Keratinocyte (primary cell): Measurements from ENCODE around the gene ATXN7L1. TPM values are rescaled to one million over a fixed set of nuclear protein-coding genes. Genes with fewer than 3 reads are reported as not detected.

Source experiments
- DNase-seq: peaks from one replicate; pipeline ENCODE4 v3.0.0-alpha.2; 2011; ENCODE audit warnings: low read depth, missing footprints, low spot score
- FAIRE-seq: peaks from 2 replicates; lab custom pipeline; 2011; peaks lifted over from hg19 to GRCh38; lab: Jason Lieb, UNC
- H2AFZ ChIP-seq: 2 replicates; pipeline ENCODE4 v1.6.0; 2012; ENCODE audit warnings: low read length, control low read depth, inconsistent platforms; ENCODE audit not compliant: control insufficient read depth
- H3K27ac ChIP-seq: 2 replicates; pipeline ENCODE4 v1.5.1; 2011; ENCODE audit warnings: low read length; ENCODE audit not compliant: control insufficient read depth, insufficient read depth
- H3K27me3 ChIP-seq: 3 replicates; pipeline ENCODE4 v1.6.0; 2011; ENCODE audit warnings: low read length; ENCODE audit not compliant: control insufficient read depth, insufficient read depth; ENCODE audit errors: extremely low read depth
- H3K36me3 ChIP-seq, 2 experiments: 2 replicates in 1 of 2; 3 replicates in 1 of 2; pipeline ENCODE4 v1.5.1; 2011; ENCODE audit warnings: low read length in 2 of 2, mild to moderate bottlenecking in 1 of 2; ENCODE audit not compliant: control insufficient read depth in 2 of 2, insufficient read depth in 2 of 2; ENCODE audit errors: extremely low read depth in 1 of 2
- H3K4me1 ChIP-seq: 3 replicates; pipeline ENCODE4 v1.5.1; 2011; ENCODE audit warnings: low read length; ENCODE audit not compliant: control insufficient read depth, insufficient read depth; ENCODE audit errors: extremely low read depth
- H3K4me2 ChIP-seq: 3 replicates; pipeline ENCODE4 v1.6.0; 2011; ENCODE audit warnings: low read depth, low read length; ENCODE audit not compliant: control insufficient read depth, insufficient read depth; ENCODE audit errors: extremely low read depth
- H3K4me3 ChIP-seq, 3 experiments: fragments of 200-600 bp in 1 of 3; sonication (generic) in 1 of 3; 2 replicates in 2 of 3; 3 replicates in 1 of 3; pipeline ENCODE4 v1.5.1; 2011 to 2016; ENCODE audit warnings: low read length in 3 of 3, mild to moderate bottlenecking in 3 of 3, control low read depth in 2 of 3, inconsistent platforms in 1 of 3, low read depth in 1 of 3, mixed read lengths in 1 of 3, mixed run types in 1 of 3, moderate library complexity in 1 of 3; ENCODE audit not compliant: control insufficient read depth in 2 of 3, insufficient read depth in 2 of 3; ENCODE audit errors: extremely low read depth in 1 of 3
- H3K79me2 ChIP-seq: 2 replicates; pipeline ENCODE4 v1.6.0; 2012; ENCODE audit warnings: low read length; ENCODE audit not compliant: control insufficient read depth, insufficient read depth
- H3K9ac ChIP-seq: 3 replicates; pipeline ENCODE4 v1.6.0; 2011; ENCODE audit warnings: low read length; ENCODE audit not compliant: control insufficient read depth, insufficient read depth; ENCODE audit errors: extremely low read depth
- H3K9me1 ChIP-seq: 3 replicates; pipeline ENCODE4 v1.6.0; 2011; ENCODE audit warnings: low read length; ENCODE audit not compliant: control insufficient read depth, insufficient read depth; ENCODE audit errors: extremely low read depth
- H3K9me3 ChIP-seq: 2 replicates; pipeline ENCODE4 v1.5.1; 2012; ENCODE audit warnings: low read depth, low read length; ENCODE audit not compliant: control insufficient read depth
- H4K20me1 ChIP-seq: 3 replicates; pipeline ENCODE4 v1.6.0; 2011; ENCODE audit warnings: low read length; ENCODE audit not compliant: control insufficient read depth, insufficient read depth; ENCODE audit errors: extremely low read depth
- CTCF ChIP-seq, 3 experiments: IDR thresholded peaks in 1 of 3; conservative IDR thresholded peaks in 1 of 3; optimal IDR thresholded peaks in 1 of 3; 2 replicates in 2 of 3; 3 replicates in 1 of 3; pipeline versions ENCODE3 to v1.5.1; 2011; ENCODE audit warnings: low read length in 3 of 3, mild to moderate bottlenecking in 3 of 3, moderate library complexity in 2 of 3, control low read depth in 1 of 3, inconsistent platforms in 1 of 3; ENCODE audit not compliant: insufficient read depth in 2 of 3; ENCODE audit errors: extremely low read depth in 1 of 3
- EZH2 ChIP-seq: IDR thresholded peaks from one replicate; pipeline ENCODE4 v1.6.1; 2012; ENCODE audit warnings: inconsistent platforms, mild to moderate bottlenecking, low read length, moderate library complexity
- dilution Hi-C: fragments of 300-500 bp; cut with MboI; formaldehyde crosslinking; loops from one replicate; pipeline ENCODE4 v1.7.0; 2020; ENCODE audit warnings: low sequenced_read_pairs; ENCODE audit not compliant: extremely low pct_ligation_motif_present
- polyA plus RNA-seq, 5 experiments: library from polyadenylated mRNA; depleted of rRNA in 3 of 5; stranded (reverse) in 3 of 5; stranded (forward) in 1 of 5; unstranded in 1 of 5; fragments of >200 nt; gene quantifications; 1 replicate in 1 of 5; 2 replicates in 3 of 5; 3 replicates in 1 of 5; pipeline versions ENCODE4 v1.2.1 to v1.2.3, GENCODE V29; 2011 to 2012; ENCODE audit warnings: missing spikeins in 2 of 5, low read depth in 1 of 5, low replicate concordance in 1 of 5

ATXN7L1 gene
- polyA plus RNA-seq, 1 donor (not counting 4 experiments of a cell fraction or from before 2014, with no cell fraction given) = 4.8 TPM

- H3K36me3 ChIP-seq = no peaks in the 10 kb centered on the region
- H3K9me1 ChIP-seq = no peaks in the 10 kb centered on the region
- dilution Hi-C loops = no loop called here
- no peaks in the 10 kb centered on the region for H3K79me2 ChIP-seq
- no peaks in the 10 kb centered on the region for H4K20me1 ChIP-seq
- no peak overlapping the region for H3K9ac ChIP-seq
- H2AFZ ChIP-seq = no peak overlapping the region
- no peak overlapping the region for H3K4me2 ChIP-seq
- no peak overlapping the region for H3K4me3 ChIP-seq
- DNase-seq = no peak
- no peaks in the 10 kb centered on the region for H3K9me3 ChIP-seq
- peaks cover 2% of the 10 kb centered on the region for H3K4me1 ChIP-seq
- FAIRE-seq = no peak
- TF ChIP-seq EZH2 = no peak
- TF ChIP-seq CTCF (optimal IDR thresholded peaks at IDR 0.05 in 1 of 3, IDR thresholded peaks at IDR 0.05 in 1 of 3, conservative IDR thresholded peaks at IDR 0.05 in 1 of 3; ENCODE audit: extremely low read depth in 1 of 3, insufficient read depth in 2 of 3, low read length in 3 of 3) = no peak
- H3K27ac ChIP-seq = no peak overlapping the region
- no peaks in the 10 kb centered on the region for H3K27me3 ChIP-seq
Measured at GRCh38 chr7:105583061-105583460, 293.3 kb downstream of the ATXN7L1 start.

GRCh38 chr7:105581066-105581811, 295.2 kb downstream of the ATXN7L1 start, which contains the start of gene EFCAB10:
TSS of gene EFCAB10 (minus strand) at chr7:105581493. CDS start at chr7:105581463, 30 bp downstream.
- Histone ChIP-seq H2AFZ (peak within 1 kb of the TSS; percentile 79), H3K79me2 (no peaks in the 10 kb centered on the region), H3K4me3 (peak within 1 kb of the TSS in 2 of 3 experiments; percentile 16 to 53), H3K9me3 (no peaks in the 10 kb centered on the region), H3K9me1 (no peaks in the 10 kb centered on the region), H3K4me1 (peaks cover 2% of the 10 kb centered on the region), H3K36me3 (no peaks in the 10 kb centered on the region), H3K4me2 (peak within 1 kb of the TSS; percentile 75), H4K20me1 (no peaks in the 10 kb centered on the region), H3K27ac (no peak within 1 kb of the TSS), H3K27me3 (no peaks in the 10 kb centered on the region), H3K9ac (peak within 1 kb of the TSS; percentile 33)
- no peak for FAIRE-seq
- dilution Hi-C loops = no loop called here
- TF ChIP-seq EZH2 (no peak), CTCF (optimal IDR thresholded peaks at IDR 0.05 in 1 of 3, IDR thresholded peaks at IDR 0.05 in 1 of 3, conservative IDR thresholded peaks at IDR 0.05 in 1 of 3; ENCODE audit: extremely low read depth in 1 of 3, insufficient read depth in 2 of 3, low read length in 3 of 3) (no peak)
- no peak for DNase-seq
